Raji (cell line): Measurements from ENCODE around the gene PLEKHM2.

ENCODE experiments used
- POLR2A ChIP-seq: IDR thresholded peaks from 2 replicates; pipeline ENCODE4 v1.6.1; 2011; ENCODE audit warnings: low read depth, low read length, control low read depth; ENCODE audit not compliant: insufficient read depth

PLEKHM2 gene

DNA sequence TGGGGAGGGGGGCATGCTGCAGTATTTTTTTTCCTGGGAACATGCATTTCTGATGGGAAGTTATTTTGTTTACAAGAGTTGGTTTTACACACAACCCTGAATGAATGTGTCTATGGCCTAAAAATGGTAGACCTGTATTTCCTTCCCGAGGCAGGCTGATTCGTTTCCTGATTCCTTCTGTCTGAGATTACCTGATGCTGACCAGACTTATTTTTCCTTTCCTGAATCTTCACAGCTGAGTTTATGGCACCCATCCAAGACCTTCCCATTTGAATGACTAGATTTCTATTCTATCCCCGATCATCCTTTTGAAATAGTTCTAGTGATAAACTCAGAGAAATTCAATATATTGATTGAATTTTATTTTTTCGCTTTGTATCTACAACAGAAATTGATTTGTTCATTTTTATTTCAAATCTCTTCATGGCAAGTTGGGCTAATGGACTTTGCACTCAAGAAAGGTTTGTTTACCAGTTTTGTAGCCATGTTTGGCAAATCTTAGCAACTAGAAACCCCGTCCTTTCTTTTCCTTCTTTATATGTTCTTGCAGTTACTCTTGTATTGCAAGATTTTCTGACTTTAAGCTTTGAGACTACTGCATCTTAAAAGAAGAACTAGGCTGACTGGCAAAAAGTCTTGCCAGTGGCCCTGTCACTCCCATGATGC lies 15.9 kb upstream of the PLEKHM2 start:
- TF ChIP-seq POLR2A = no peak

DNA sequence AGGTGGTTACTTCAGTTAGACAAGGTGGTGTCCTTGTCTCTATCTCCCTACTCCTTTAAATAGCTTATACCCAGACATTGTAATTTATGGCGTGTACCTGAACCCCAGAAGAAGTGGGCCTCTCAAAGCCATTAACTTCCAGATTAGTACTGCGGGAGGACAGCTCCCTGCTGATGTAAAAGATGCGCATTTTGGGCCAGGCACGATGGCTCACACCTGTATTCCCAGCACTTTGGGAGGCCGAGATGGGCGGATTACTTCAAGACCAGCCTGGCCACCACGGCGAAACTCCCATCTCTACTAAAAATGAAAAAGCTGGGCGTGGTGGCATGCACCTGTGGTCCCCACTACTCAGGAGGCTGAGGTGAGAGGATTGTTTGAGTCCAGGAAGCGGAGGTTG lies 15.0 kb upstream of the PLEKHM2 start:
- TF ChIP-seq POLR2A = no peak

DNA sequence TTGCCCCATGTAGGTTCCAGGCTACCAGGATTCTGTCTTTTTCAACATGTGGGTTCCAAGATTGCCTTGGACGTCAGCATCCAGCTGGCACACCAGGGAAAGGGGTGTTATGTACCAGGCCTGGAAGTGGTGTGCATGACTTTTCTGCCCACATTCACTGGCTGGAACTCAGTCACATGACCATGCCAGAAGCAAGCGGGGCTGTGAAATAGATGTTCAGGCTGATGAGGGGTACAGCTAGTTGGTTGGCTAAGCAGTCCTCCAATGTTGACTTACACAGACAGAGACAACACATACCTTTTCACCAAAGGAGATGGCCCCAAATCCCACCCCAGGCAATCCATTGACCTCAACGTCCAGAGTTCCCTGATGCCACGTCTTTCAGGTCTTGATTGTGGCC lies 14.3 kb upstream of the PLEKHM2 start:
- TF ChIP-seq POLR2A = no peak

DNA sequence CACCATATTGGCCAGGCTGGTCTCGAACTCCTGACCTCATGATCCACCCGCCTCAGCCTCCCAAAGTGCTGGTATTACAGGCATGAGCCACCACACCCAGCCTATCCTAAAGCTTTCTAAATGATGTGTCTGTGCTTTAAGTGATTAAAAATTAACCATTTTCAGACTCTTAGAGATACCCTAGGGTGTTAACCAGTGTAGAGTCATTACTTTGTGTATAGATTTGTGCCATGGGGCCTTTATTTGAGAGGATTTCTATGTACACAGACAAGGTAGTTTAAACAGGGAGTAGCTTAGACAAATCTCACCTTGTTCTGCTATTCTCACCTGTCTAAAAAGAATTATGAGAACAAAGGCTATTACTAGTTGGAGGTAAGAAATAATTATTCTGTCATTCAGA lies 12.7 kb upstream of the PLEKHM2 start:
- no peak for TF ChIP-seq POLR2A

DNA sequence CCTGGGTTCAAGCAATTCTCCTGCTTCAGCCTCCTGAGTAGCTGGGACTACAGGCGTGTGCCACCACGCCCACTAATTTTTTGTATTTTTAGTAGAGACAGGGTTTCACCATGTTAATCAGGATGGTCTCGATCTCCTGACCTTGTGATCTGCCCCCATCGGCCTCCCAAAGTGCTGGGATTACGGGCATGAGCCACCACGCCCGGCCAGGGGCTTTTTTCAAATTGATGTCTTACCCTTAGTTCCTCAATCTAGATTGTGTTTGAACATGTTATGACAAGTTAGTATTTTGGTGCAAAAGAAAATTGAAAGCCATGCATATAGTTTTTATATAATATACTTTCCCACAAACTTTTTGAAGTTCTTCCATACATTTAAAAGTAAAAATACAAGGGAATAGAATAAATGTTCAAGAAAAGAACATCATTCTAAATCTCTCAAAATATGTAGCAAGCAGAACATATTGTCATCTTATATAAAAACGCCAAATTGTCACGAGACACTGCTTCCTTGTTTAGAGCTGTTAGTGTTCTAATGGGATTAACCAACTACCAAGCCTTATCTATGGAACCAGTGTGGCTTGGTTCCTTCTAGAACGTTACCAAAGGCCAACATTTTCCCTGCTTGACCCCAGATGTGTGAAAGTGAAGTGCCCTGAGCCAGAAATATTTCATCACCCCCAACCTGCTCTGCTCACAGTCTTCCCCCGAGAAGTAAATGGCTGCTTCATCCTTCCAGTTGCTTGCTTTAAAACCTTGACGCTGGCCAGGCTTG lies 9.5 kb upstream of the PLEKHM2 start:
- TF ChIP-seq POLR2A = no peak

DNA sequence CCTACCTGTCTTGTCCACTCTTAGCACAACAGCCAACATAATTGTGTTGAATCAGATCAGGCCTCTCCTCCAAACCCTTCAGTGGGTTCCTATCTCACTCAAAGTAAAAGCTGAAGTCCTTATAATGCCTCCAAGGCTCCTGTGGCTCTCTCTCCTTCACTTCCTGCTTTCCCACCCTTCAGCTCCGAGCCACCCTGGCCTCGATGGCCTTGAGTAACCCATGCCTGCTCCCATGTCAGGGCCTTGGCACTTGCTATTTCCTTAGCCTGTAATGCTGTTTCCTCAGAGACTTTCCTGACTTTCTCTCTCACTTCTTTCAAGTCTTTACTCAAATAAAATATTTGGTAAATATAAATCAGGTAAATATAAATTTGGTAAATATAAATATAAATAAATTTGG lies 8.1 kb upstream of the PLEKHM2 start:
- TF ChIP-seq POLR2A = no peak

DNA sequence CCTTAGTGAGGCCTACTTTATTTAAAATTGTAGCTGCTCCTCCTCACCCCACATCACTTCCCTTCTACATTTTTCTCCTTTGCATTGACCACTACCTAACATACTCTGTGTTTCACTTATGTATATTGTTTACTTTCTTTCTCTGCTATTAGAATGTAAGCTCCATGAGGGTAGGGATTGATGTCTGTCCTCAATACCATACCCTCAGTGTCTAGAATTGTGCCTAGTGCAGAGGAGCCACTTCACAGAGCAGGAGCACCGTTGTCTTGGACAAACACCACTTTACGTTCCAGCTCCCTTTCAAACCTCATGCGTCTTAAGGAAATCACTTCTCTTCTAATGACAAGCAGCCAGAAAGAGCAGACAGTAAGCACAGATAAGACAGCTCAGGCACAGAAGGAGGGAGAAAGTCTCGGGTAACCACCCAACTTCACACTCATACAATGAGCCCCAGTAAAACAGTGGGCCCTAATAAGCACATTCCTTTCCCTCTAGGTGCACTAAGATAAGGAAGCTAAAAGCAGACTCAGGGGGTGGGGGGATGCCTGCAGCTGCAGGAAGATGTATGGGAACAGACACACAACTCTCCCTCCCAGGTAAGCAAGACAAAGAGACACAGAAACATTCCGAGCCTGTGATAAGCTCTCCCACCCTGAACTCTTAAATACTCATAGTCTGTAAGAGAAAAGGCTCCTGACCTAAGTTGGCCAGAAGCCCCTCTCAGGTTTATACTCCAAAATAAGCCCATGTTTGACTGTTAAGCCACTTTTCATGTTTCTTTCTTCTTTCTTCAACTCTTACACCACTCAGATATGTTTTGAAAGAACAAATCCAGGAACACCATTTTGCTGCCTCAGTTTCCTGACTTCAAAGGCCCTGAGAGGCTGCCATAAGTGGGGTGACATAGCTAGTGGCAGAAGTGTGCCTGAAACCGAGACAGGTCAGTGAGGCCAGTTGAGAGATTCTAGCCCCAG lies 7.1 kb upstream of the PLEKHM2 start:
- no peak for TF ChIP-seq POLR2A

DNA sequence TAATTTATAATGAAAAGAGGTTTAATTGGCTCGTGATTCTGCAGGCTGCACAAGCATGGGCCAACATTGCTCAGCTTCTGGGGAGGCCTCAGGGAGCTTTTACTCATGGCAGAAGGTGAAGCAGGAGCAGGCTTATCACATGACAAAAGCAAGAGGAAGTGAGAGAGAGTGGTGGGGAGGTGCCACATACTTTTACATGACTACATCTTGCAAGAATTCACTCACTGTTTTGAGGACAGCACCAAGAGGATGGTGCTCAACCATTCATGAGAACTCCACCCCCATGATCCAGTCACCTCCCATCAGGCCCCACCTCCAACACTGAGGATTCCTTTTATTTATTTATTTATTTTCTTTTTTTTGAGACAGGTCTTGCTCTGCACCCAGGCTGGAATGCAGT lies 5.5 kb upstream of the PLEKHM2 start:
- no peak for TF ChIP-seq POLR2A

DNA sequence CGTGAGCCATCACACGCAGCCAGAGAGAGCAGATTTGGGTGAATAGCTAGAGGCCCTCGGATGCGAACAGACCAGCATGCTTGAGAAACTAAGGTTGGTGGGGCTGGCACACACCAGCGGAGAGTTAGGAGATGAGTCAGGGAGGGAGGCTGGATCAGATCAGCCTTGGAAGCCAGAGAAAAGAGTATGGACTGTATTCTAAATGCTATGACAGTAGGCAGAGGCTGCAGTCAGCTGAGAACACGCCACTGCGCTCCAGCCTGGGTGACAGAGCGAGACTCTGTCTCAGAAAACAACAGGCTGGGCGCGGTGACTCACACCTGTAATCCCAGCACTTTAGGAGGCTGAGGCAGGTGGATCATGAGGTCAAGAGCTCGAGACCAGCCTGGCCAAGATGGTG lies 4.0 kb upstream of the PLEKHM2 start:
- TF ChIP-seq POLR2A = no peak

DNA sequence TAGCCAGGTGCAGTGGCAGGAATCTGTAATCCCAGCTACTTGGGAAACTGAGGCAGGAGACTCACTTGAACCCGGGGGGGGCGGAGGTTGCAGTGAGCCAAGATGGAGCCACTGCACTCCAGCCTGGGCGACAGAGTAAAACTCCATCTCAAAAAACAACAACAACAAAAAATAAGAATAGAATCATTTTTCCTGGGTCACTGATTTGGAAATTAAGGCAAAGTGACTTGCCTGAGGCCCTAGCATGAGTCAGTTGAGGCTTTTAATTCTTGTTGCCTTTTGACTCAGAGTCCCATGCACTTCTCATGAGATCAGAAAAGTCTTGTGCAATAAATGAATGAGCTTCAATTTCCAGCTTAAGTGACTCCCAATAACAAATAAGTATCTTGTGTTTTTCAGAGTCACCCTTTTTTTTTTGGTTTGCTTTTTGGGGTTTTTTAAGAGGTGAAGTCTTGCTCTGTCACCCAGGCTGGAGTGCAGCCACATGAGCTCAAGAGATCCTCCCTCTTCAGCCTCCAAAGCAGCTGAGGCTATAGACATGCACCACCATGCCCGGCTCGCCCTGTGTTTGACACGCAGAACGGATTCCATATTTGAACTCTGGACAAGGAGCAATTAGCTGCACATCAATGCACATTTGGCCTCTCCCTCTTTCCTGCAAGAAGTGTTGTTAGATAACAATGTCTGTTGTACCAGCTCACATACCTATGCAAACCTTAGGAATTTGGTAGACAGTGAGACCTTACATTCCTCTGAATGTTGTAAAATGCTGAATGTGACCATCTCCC lies 3.4 kb upstream of the PLEKHM2 start:
- TF ChIP-seq POLR2A = no peak

DNA sequence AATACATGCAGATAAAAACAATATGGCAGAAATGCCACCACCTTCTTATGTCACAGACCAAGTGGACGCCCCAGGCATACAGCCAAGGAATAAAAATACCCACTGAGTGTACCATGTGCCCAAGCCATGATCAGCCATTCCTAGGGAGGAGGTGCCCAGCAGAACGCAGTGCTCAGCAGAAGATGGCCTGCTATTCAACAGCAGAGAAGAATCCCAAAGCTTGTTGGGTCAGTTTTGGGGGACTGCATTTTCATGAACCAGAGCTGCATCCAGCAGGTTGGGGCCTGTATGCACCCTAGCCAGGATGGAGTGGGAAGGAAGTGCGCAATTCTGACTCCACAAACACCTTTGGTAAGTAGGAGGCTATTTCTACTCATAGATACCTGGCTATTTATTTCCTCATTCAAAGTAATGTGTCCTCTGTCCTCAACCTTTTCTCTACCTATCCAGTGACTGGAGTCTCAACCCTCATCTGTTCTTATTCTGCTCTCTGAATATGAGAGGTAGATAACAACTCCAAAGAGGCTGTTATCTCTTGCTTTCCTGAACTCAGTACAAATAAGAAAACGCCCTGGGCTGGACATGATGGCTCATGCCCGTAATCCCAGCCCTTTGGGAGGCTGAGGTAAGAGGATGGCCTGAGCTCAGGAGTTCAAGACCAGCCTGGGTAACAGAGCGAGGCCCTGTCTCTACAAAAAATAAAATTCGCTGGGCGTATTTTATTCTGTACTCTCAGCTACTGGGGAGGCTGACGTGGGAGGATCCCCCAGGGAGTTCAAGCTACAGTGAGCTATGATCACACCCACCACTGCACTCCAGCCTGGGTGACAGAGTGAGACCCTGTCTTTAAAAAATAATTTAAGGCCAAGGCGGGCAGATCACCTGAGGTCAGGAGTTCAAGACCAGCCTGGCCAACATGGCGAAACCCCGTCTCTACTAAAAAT lies 2.5 kb upstream of the PLEKHM2 start:
- no peak for TF ChIP-seq POLR2A

DNA sequence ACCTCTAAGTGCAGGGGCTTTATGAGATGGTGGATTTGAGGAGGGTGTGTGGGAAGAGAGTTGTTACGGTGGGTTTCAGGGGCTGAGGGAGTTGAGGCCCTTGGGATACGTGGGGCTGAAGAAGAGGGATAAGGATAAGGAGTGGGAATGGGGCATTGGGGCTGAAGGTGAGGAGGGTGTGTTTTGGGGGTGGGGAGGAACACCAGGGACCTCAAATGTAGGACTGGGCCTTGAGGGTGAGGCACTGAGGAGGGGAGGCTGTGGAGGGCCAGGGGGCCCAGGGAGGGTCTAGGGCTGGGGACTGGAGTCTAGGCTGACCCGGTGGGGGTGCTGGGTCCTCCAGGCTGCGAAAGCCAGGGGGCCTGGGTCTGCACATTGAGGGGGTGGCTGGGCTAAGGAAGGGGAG lies 1.2 kb upstream of the PLEKHM2 start:
- no peak for TF ChIP-seq POLR2A

DNA sequence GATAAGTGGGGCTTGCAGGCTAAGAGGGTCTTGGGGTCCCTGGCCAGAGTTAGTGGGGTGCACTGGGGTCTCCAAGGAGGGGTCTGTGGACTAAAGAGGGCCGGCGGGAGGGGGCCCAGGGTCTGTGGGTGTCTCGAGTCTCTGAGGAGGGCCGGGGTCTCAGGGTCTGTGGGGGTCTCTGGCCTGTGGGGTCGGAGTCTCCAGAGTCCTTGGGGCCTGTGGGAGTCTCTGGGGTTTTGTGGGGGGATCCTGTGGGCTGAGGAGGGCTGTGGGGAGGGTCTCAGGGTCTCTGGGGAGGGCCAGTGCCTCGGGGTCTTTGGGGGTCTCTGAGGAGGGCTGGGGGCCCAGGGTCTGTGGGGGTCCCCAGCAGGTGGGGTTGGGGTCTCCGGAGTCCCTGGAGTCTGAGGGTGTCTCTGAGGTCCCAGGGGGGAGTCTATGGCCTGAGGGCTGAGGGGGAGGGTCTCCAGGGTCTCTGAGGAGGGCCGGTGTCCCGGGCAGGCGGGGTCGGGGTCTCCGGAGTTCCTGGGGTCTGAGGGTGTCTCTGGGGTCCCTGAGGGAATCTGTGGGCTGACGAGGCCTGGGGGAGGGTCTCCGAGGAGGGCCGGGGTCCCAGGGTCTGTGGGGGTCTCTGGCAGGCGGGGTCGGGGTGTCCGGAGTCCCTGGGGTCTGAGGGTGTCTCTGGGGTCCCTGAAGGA lies 628 bp upstream of the PLEKHM2 start:
- TF ChIP-seq POLR2A = no peak
